H1 (cell line): ENCODE results near the gene BPIFB2. TPM values are rescaled to one million over a fixed set of nuclear protein-coding genes. Genes with fewer than 3 reads are reported as not detected.

Experiments
- CTCF ChIA-PET: fragments of 300-600 bp; sonication (Branson Sonifier 250); formaldehyde crosslinking; loops from one replicate; lab custom pipeline; 2021; ENCODE audit not compliant: partially characterized antibody; lab: Charles Lee
- POLR2A ChIA-PET: fragments of 300-600 bp; sonication (Branson Sonifier 250); formaldehyde crosslinking; loops from one replicate; lab custom pipeline; 2021; ENCODE audit warnings: inconsistent platforms; ENCODE audit not compliant: partially characterized antibody; lab: Charles Lee
- DNase-seq, 2 experiments: peaks; one replicate each; pipeline versions ENCODE4 v3.0.0 to v3.0.0-alpha.2; 2010 to 2022; ENCODE audit warnings: low spot score in 2 of 2, low read depth in 1 of 2, mixed read lengths in 1 of 2
- FAIRE-seq: peaks from 2 replicates; lab custom pipeline; 2011; peaks lifted over from hg19 to GRCh38; lab: Jason Lieb, UNC
- H2AFZ ChIP-seq: 2 replicates; pipeline ENCODE4 v1.8.1; 2012; ENCODE audit warnings: low read length, inconsistent platforms
- H2AK5ac ChIP-seq: 2 replicates; pipeline ENCODE4 v1.6.1; 2013; ENCODE audit warnings: low read depth, low read length
- H2BK120ac ChIP-seq: replicated peaks from 2 replicates; pipeline ENCODE3; 2013; ENCODE audit warnings: low read depth, low read length, inconsistent platforms
- H2BK12ac ChIP-seq: 2 replicates; pipeline ENCODE4 v1.6.1; 2013; ENCODE audit warnings: low read depth, low read length
- H2BK15ac ChIP-seq: 2 replicates; pipeline ENCODE4 v1.6.1; 2013; ENCODE audit warnings: low read length
- H2BK20ac ChIP-seq: 2 replicates; pipeline ENCODE4 v1.6.1; 2013; ENCODE audit warnings: low read length
- H2BK5ac ChIP-seq: 2 replicates; pipeline ENCODE4 v1.6.1; 2013; ENCODE audit warnings: low read depth, low read length
- H3K14ac ChIP-seq: 2 replicates; pipeline ENCODE4 v1.6.1; 2013; ENCODE audit warnings: inconsistent platforms; ENCODE audit not compliant: insufficient read length
- H3K18ac ChIP-seq: 2 replicates; pipeline ENCODE4 v1.6.1; 2013; ENCODE audit warnings: low read length; ENCODE audit errors: extremely low read depth
- H3K23ac ChIP-seq: 2 replicates; pipeline ENCODE4 v1.6.1; 2013; ENCODE audit warnings: inconsistent platforms; ENCODE audit not compliant: insufficient read length
- H3K23me2 ChIP-seq: 2 replicates; pipeline ENCODE4 v1.6.1; 2013; ENCODE audit warnings: low read depth, low read length
- H3K27ac ChIP-seq: 2 replicates; pipeline ENCODE4 v1.6.1; 2011; ENCODE audit warnings: low read depth, low read length, inconsistent platforms
- H3K27me3 ChIP-seq, 4 experiments: replicated peaks in 1 of 4; 1 replicate in 1 of 4; 2 replicates in 3 of 4; pipeline versions ENCODE4 v1.6.1 to v1.8.1; 2011 to 2013; ENCODE audit warnings: low read length in 3 of 4, mild to moderate bottlenecking in 3 of 4, inconsistent platforms in 2 of 4, mixed read lengths in 2 of 4, moderate library complexity in 1 of 4; ENCODE audit not compliant: control insufficient read depth in 3 of 4, insufficient read depth in 3 of 4; ENCODE audit errors: extremely low read depth in 1 of 4
- H3K36me3 ChIP-seq, 4 experiments: 2 replicates each; pipeline versions ENCODE4 v1.6.1 to v1.8.1; 2011 to 2013; ENCODE audit warnings: mild to moderate bottlenecking in 4 of 4, low read length in 3 of 4, moderate library complexity in 2 of 4, control low read depth in 1 of 4, inconsistent platforms in 1 of 4; ENCODE audit not compliant: insufficient read depth in 4 of 4, control insufficient read depth in 2 of 4
- H3K4ac ChIP-seq: replicated peaks from 2 replicates; pipeline ENCODE3; 2013; ENCODE audit warnings: low read length, low read depth, mixed read lengths, inconsistent platforms; ENCODE audit not compliant: insufficient read length
- H3K4me1 ChIP-seq, 4 experiments: replicated peaks in 1 of 4; 1 replicate in 1 of 4; 2 replicates in 3 of 4; pipeline versions ENCODE4 v1.6.1 to v1.8.1; 2011 to 2013; ENCODE audit warnings: low read length in 3 of 4, inconsistent platforms in 2 of 4, mixed read lengths in 1 of 4; ENCODE audit not compliant: insufficient read depth in 4 of 4, control insufficient read depth in 3 of 4
- H3K4me2 ChIP-seq, 2 experiments: 2 replicates each; pipeline versions ENCODE4 v1.6.1 to v1.8.1; 2011 to 2013; ENCODE audit warnings: low read depth in 2 of 2, low read length in 2 of 2, control low read depth in 1 of 2, inconsistent platforms in 1 of 2, mild to moderate bottlenecking in 1 of 2; ENCODE audit not compliant: insufficient read depth in 1 of 2
- H3K4me3 ChIP-seq, 4 experiments: fragments of 200-600, 300-600 bp in 1 of 4; sonication (generic), shearing (Covaris generic), sonication (Bioruptor Twin) in 1 of 4; 2 replicates each; pipeline versions ENCODE4 v1.5.1 to v1.8.1; 2011 to 2016; ENCODE audit warnings: low read length in 4 of 4, low read depth in 3 of 4, control low read depth in 2 of 4, inconsistent platforms in 2 of 4, mild to moderate bottlenecking in 2 of 4, mixed read lengths in 1 of 4, moderate library complexity in 1 of 4; ENCODE audit not compliant: insufficient read depth in 2 of 4; ENCODE audit errors: extremely low read depth in 1 of 4
- H3K56ac ChIP-seq: replicated peaks from 2 replicates; pipeline ENCODE3; 2013; ENCODE audit warnings: low read depth, mild to moderate bottlenecking, mixed read lengths, low read length, inconsistent platforms; ENCODE audit not compliant: insufficient read length
- H3K79me1 ChIP-seq: 2 replicates; pipeline ENCODE4 v1.6.1; 2013; ENCODE audit warnings: low read depth, low read length, control low read depth
- H3K79me2 ChIP-seq, 2 experiments: 2 replicates each; pipeline versions ENCODE4 v1.6.1 to v1.8.1; 2012 to 2013; ENCODE audit warnings: low read length in 2 of 2, mild to moderate bottlenecking in 2 of 2, inconsistent platforms in 1 of 2; ENCODE audit not compliant: insufficient read depth in 2 of 2, control insufficient read depth in 1 of 2
- H3K9ac ChIP-seq, 4 experiments: replicated peaks in 1 of 4; 1 replicate in 1 of 4; 2 replicates in 3 of 4; pipeline versions ENCODE4 v1.6.1 to v1.8.1; 2011 to 2013; ENCODE audit warnings: low read depth in 3 of 4, low read length in 3 of 4, control low read depth in 2 of 4, mild to moderate bottlenecking in 2 of 4, moderate library complexity in 2 of 4, inconsistent platforms in 1 of 4; ENCODE audit errors: extremely low read depth in 1 of 4
- H3K9me3 ChIP-seq, 2 experiments: 2 replicates each; pipeline versions ENCODE4 v1.6.1 to v1.8.1; 2012 to 2013; ENCODE audit warnings: mild to moderate bottlenecking in 2 of 2, moderate library complexity in 2 of 2, control low read depth in 1 of 2, inconsistent platforms in 1 of 2, low read depth in 1 of 2, low read length in 1 of 2, mixed read lengths in 1 of 2; ENCODE audit not compliant: insufficient read depth in 2 of 2
- H4K20me1 ChIP-seq, 2 experiments: replicated peaks in 1 of 2; 2 replicates each; pipeline versions ENCODE3 to v1.8.1; 2011 to 2013; ENCODE audit warnings: inconsistent platforms in 2 of 2, low read length in 2 of 2, mild to moderate bottlenecking in 1 of 2; ENCODE audit not compliant: insufficient read depth in 2 of 2, control insufficient read depth in 1 of 2
- H4K5ac ChIP-seq: 2 replicates; pipeline ENCODE4 v1.6.1; 2013; ENCODE audit warnings: low read length, low read depth, mixed read lengths, inconsistent platforms; ENCODE audit not compliant: insufficient read length
- H4K8ac ChIP-seq: 2 replicates; pipeline ENCODE4 v1.8.0; 2013; ENCODE audit warnings: mild to moderate bottlenecking, moderate library complexity, low read length, inconsistent platforms; ENCODE audit not compliant: insufficient read depth; ENCODE audit errors: extremely low read depth
- H4K91ac ChIP-seq: replicated peaks from 2 replicates; pipeline ENCODE3; 2013; ENCODE audit warnings: low read length, mixed read lengths, inconsistent platforms; ENCODE audit not compliant: insufficient read length
- CTCF ChIP-seq, 3 experiments: IDR thresholded peaks; 1 replicate in 2 of 3; 2 replicates in 1 of 3; pipeline versions ENCODE4 v1.5.1 to v1.6.1; 2011; ENCODE audit warnings: low read length in 3 of 3, mild to moderate bottlenecking in 3 of 3, inconsistent platforms in 2 of 3, low read depth in 1 of 3, moderate library complexity in 1 of 3; ENCODE audit not compliant: insufficient read depth in 1 of 3; ENCODE audit errors: control extremely low read depth in 1 of 3
- TBP ChIP-seq: IDR thresholded peaks from 2 replicates; pipeline ENCODE4 v1.6.1; 2011; ENCODE audit warnings: low read depth, low read length, improper control_type of control experiment
- WGBS, 2 experiments: shearing (Covaris generic) in 1 of 2; methylation state at CpG; one replicate each; pipeline versions ENCODE4 v1.1.6 to v1.1.7; 2013 to 2015; ENCODE audit warnings: low lambda C conversion rate in 2 of 2, mixed read lengths in 2 of 2, inconsistent platforms in 1 of 2, low coverage in 1 of 2, missing lambda C conversion rate in 1 of 2; ENCODE audit not compliant: insufficient replicate concordance in 2 of 2, insufficient coverage in 1 of 2, insufficient read length in 1 of 2; ENCODE audit errors: extremely low coverage in 1 of 2, missing lambda C conversion rate in 1 of 2; 5-methylcytosine and 5-hydroxymethylcytosine counted together
- polyA plus RNA-seq, 7 experiments: library from polyadenylated mRNA; depleted of rRNA in 3 of 7; stranded (reverse) in 5 of 7; unstranded in 2 of 7; fragments of >200 nt in 5 of 7; fragments of 200-250 nt in 2 of 7; gene quantifications; 1 replicate in 5 of 7; 2 replicates in 1 of 7; 4 replicates in 1 of 7; pipeline versions ENCODE4 v1.2.1 to v1.2.3, GENCODE V29; 2011 to 2013; ENCODE audit warnings: missing spikeins in 2 of 7, mixed read lengths in 2 of 7
- total RNA-seq: library from RNA; stranded (reverse); fragmentation: NEBNext Ultra II Directional; extraction: Animal tissue kit (Norgen Biotek cat#: 25700); gene quantifications from 2 replicates; pipeline ENCODE4 v1.2.1, GENCODE V29; 2021

BPIFB2 gene
- total and polyA plus RNA-seq, 2 of the 8 experiments (the other 6 are each of a cell fraction or from before 2014, with no cell fraction given): not detected

- H2AFZ ChIP-seq: no peak overlapping the region
Observed at GRCh38 chr20:33002087-33002808, 5.3 kb upstream of the BPIFB2 start.

More at GRCh38 chr20:33002087-33002808, 5.3 kb upstream of the BPIFB2 start:
- no peaks in the 10 kb centered on the region; a peak in 1 of 7 replicates for H3K4me1 ChIP-seq
- H3K4me2 ChIP-seq: no peak overlapping the region
- H3K23me2 ChIP-seq: no peaks in the 10 kb centered on the region
- no peaks in the 10 kb centered on the region for H3K27me3 ChIP-seq
- no peak overlapping the region for H3K27ac ChIP-seq
- H3K18ac ChIP-seq: no peak overlapping the region
- POLR2A ChIA-PET: no interaction called here
- no peaks in the 10 kb centered on the region for H3K79me2 ChIP-seq
- no peak overlapping the region; a peak in 1 of 7 replicates for H3K9ac ChIP-seq
- H3K4ac ChIP-seq: no peak overlapping the region
- H2BK15ac ChIP-seq: no peak overlapping the region
- no peak overlapping the region for H4K5ac ChIP-seq
- FAIRE-seq: no peak
- H3K14ac ChIP-seq: no peak overlapping the region
- H4K8ac ChIP-seq: no peak overlapping the region
- H4K20me1 ChIP-seq: no peaks in the 10 kb centered on the region
- CTCF ChIA-PET: interaction anchor here (0.6 to 9.1 kb wide), 9 partner anchors 8 to 172 kb away, joined by 3 to 86 read pairs (median 3); no protein-coding TSS in a partner anchor
- H4K91ac ChIP-seq: no peak overlapping the region
- H3K56ac ChIP-seq: no peak overlapping the region
- H2BK5ac ChIP-seq: no peak overlapping the region
- 0 out of 4 replicates have a peak, but pooled peaks cover 0 to 2% of the 10 kb centered on the region in 2 experiments for H3K9me3 ChIP-seq
- H2BK20ac ChIP-seq: no peak overlapping the region
- no peak overlapping the region for H2BK120ac ChIP-seq
- H3K79me1 ChIP-seq: no peaks in the 10 kb centered on the region
- H3K23ac ChIP-seq: no peak overlapping the region
- no peak overlapping the region for H2BK12ac ChIP-seq
- WGBS, 2 experiments: 85% methylated on average over 7 of the region's 7 CpGs; no CpG with 5 or more reads in 1 of the 2 experiments
- TF ChIP-seq CTCF (IDR thresholded peaks at IDR 0.05; ENCODE audit: control extremely low read depth in 1 of 3, insufficient read depth in 1 of 3, low read depth in 1 of 3, low read length in 3 of 3) (peak in 1 of 3 experiments; percentile 27; a peak in 1 of 4 replicates), TBP (no peak)
- TF ChIP-seq, all 59 proteins: peak for 1
- no peaks in the 10 kb centered on the region for H3K36me3 ChIP-seq
- no peak for DNase-seq
- H3K4me3 ChIP-seq: no peak overlapping the region
- H2AK5ac ChIP-seq: no peak overlapping the region
